Fibroblast of lung (primary cell): ENCODE results near the gene ZCWPW2.

Experiments used
- EZH2 ChIP-seq: IDR thresholded peaks from 2 replicates; pipeline ENCODE4 v1.5.1; 2012; ENCODE audit warnings: low read length, control low read depth, mild to moderate bottlenecking; ENCODE audit errors: missing control alignments
- TF ChIP-seq, protein P1 (sequence below), 2 donors: IDR thresholded peaks in 1 of 2; conservative IDR thresholded peaks in 1 of 2; 1 replicate in 1 of 2; 2 replicates in 1 of 2; pipeline ENCODE4 v1.5.1; 2011 to 2012; ENCODE audit warnings: low read length in 2 of 2, control low read depth in 1 of 2, inconsistent platforms in 1 of 2, low read depth in 1 of 2, mild to moderate bottlenecking in 1 of 2

DNA sequence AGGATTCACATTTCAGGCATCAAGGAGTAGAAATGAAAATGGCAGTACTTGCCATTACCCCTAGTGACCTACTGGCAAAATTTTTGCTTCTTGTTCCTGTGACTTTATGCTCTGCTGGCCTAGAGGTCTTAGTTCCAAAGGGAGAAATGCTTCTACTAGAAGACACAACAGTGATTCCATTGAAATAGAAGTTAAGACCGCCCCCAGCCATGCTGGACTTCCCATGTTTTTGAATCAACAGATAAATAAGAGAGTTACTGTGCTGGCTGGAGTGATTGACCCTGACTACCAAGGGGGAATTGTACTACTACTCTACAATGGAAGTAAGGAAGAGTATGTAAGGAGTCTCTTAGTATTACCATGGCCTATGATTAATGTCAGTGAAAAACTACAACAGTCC is 196.3 kb downstream of the ZCWPW2 start:
- TF ChIP-seq, protein P1, sequence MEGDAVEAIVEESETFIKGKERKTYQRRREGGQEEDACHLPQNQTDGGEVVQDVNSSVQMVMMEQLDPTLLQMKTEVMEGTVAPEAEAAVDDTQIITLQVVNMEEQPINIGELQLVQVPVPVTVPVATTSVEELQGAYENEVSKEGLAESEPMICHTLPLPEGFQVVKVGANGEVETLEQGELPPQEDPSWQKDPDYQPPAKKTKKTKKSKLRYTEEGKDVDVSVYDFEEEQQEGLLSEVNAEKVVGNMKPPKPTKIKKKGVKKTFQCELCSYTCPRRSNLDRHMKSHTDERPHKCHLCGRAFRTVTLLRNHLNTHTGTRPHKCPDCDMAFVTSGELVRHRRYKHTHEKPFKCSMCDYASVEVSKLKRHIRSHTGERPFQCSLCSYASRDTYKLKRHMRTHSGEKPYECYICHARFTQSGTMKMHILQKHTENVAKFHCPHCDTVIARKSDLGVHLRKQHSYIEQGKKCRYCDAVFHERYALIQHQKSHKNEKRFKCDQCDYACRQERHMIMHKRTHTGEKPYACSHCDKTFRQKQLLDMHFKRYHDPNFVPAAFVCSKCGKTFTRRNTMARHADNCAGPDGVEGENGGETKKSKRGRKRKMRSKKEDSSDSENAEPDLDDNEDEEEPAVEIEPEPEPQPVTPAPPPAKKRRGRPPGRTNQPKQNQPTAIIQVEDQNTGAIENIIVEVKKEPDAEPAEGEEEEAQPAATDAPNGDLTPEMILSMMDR (conservative IDR thresholded peaks at IDR 0.05 in 1 of 2, IDR thresholded peaks at IDR 0.05 in 1 of 2; ENCODE audit: low read depth in 1 of 2, low read length in 2 of 2): no peak
- TF ChIP-seq EZH2: no peak
